Suprapubic skin (tissue), 4 donors: ENCODE data around the gene ZNRF3.

ENCODE experiments used
- POLR2A ChIP-seq, 2 donors: fragments of 450-650 bp; IDR thresholded peaks; one replicate each; pipeline ENCODE4 v1.6.1; 2017; ENCODE audit warnings: antibody characterized with exemption in 2 of 2, mild to moderate bottlenecking in 2 of 2, moderate library complexity in 2 of 2
- POLR2AphosphoS5 ChIP-seq, 3 donors: sonication (generic); formaldehyde crosslinking; IDR thresholded peaks; one replicate each; pipeline ENCODE4 v1.6.1; 2017; ENCODE audit warnings: antibody characterized with exemption in 3 of 3
- TF ChIP-seq, protein P1 (sequence below), 2 donors: fragments of 200-600 bp in 1 of 2; fragments of 450-650 bp in 1 of 2; sonication (generic) in 1 of 2; IDR thresholded peaks; one replicate each; pipeline ENCODE4 v1.5.1; 2016 to 2019; ENCODE audit warnings: antibody characterized with exemption in 2 of 2, mild to moderate bottlenecking in 1 of 2, moderate library complexity in 1 of 2

GRCh38 chr22:28929197-28929596 is 45.8 kb downstream of the ZNRF3 start:
- TF ChIP-seq, protein P1, sequence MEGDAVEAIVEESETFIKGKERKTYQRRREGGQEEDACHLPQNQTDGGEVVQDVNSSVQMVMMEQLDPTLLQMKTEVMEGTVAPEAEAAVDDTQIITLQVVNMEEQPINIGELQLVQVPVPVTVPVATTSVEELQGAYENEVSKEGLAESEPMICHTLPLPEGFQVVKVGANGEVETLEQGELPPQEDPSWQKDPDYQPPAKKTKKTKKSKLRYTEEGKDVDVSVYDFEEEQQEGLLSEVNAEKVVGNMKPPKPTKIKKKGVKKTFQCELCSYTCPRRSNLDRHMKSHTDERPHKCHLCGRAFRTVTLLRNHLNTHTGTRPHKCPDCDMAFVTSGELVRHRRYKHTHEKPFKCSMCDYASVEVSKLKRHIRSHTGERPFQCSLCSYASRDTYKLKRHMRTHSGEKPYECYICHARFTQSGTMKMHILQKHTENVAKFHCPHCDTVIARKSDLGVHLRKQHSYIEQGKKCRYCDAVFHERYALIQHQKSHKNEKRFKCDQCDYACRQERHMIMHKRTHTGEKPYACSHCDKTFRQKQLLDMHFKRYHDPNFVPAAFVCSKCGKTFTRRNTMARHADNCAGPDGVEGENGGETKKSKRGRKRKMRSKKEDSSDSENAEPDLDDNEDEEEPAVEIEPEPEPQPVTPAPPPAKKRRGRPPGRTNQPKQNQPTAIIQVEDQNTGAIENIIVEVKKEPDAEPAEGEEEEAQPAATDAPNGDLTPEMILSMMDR (IDR thresholded peaks at IDR 0.05): no peak
- no peak for TF ChIP-seq POLR2AphosphoS5 (IDR thresholded peaks at IDR 0.05)
- TF ChIP-seq POLR2A (IDR thresholded peaks at IDR 0.05): no peak
